GM10266 (cell line): ENCODE measurements around the gene NLRP1.
A peak's percentile ranks its signal among the peaks of the same experiment; 100 is the strongest.

ENCODE experiments used
- DNase-seq: peaks from one replicate; pipeline ENCODE4 v3.0.0; 2012; ENCODE audit errors: extremely low spot score
- CTCF ChIP-seq: IDR thresholded peaks from 2 replicates; pipeline ENCODE4 v1.5.1; 2012; ENCODE audit warnings: mild to moderate bottlenecking, low read depth; ENCODE audit not compliant: control insufficient read depth, insufficient read depth; ENCODE audit errors: missing control alignments

NLRP1 gene

GRCh38 chr17:5621026-5621425 is 36.7 kb upstream of the NLRP1 start:
- TF ChIP-seq CTCF = no peak
- no peak for DNase-seq

GRCh38 chr17:5619088-5619740 is 34.9 kb upstream of the NLRP1 start:
- peak; percentile 28 for DNase-seq
- no peak for TF ChIP-seq CTCF

GRCh38 chr17:5618476-5618875 is 34.2 kb upstream of the NLRP1 start:
- DNase-seq = no peak
- TF ChIP-seq CTCF = no peak

- no peak for DNase-seq
- TF ChIP-seq CTCF = no peak
Measured at GRCh38 chr17:5615476-5615875, 31.2 kb upstream of the NLRP1 start.

GRCh38 chr17:5610956-5611355 is 26.6 kb upstream of the NLRP1 start:
- no peak for TF ChIP-seq CTCF
- DNase-seq = no peak

- TF ChIP-seq CTCF = no peak
- DNase-seq = no peak
Measured at GRCh38 chr17:5608399-5609112, 24.2 kb upstream of the NLRP1 start.

GRCh38 chr17:5607946-5608345 is 23.6 kb upstream of the NLRP1 start:
- DNase-seq = no peak
- TF ChIP-seq CTCF = no peak
